ENCODE results near the gene TRIM4. TPM values are rescaled to one million over a fixed set of nuclear protein-coding genes. Genes with fewer than 3 reads are reported as not detected.

The TRIM4 gene
- total and polyA plus RNA-seq, 2 experiments from 2014 or later, result 5.5 to 13.7 TPM

DNA sequence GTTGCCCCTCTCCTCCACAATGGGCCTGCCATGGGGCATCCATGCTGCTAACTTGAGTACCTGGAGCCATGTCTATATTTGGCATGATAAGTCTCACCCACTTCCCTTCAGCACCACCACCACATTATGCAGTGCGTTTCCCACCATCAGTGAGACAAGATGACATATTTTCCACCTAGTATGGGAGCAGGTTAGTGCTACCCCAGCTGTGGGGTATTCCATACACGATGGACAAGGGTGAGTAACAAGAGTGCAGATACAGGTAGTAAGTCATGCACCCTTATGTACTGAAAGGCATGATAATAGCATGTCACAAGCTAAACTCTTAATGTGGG, 21.3 kb downstream of the TRIM4 start:
- Histone ChIP-seq H3K4me2 (no peak overlapping the region), H3K36me3 (ENCODE audit: insufficient read depth) (0 out of 2 replicates have a peak, but pooled peaks cover 4% of the 10 kb centered on the region), H2AFZ (no peak overlapping the region), H3K9me2 (ENCODE audit: insufficient read depth) (0 out of 2 replicates have a peak, but pooled peaks cover 8% of the 10 kb centered on the region), H3K27me3 (ENCODE audit: insufficient read depth) (no peaks in the 10 kb centered on the region), H4K20me1 (replicated peaks; ENCODE audit: insufficient read depth) (no peaks in the 10 kb centered on the region), H3K4me3 (no peak overlapping the region), H3F3A (replicated peaks; ENCODE audit: low read depth) (no peaks in the 10 kb centered on the region), H3K27ac (ENCODE audit: low read depth) (no peak overlapping the region), H3K4me1 (ENCODE audit: insufficient read depth) (no peaks in the 10 kb centered on the region), H3K79me2 (replicated peaks; ENCODE audit: insufficient read depth) (no peaks in the 10 kb centered on the region)
- Mint-ChIP-seq H3K27ac (no peak overlapping the region), H3K4me3 (no peak overlapping the region), H3K36me3 (ENCODE audit: low read depth) (peaks cover 18% of the 10 kb centered on the region; the same call in 2 of the 3 replicates), H3K4me1 (no peaks in the 10 kb centered on the region), H3K27me3 (ENCODE audit: insufficient read depth, low read depth, poor library complexity) (peaks cover 4% of the 10 kb centered on the region), H3K9me3 (no peaks in the 10 kb centered on the region; the same call in 2 of the 3 replicates)
- ATAC-seq (no peak), DNase-seq (ENCODE audit: low spot score) (no peak)
- TF ChIP-seq EZH2 (IDR thresholded peaks at IDR 0.05; ENCODE audit: low read depth, unreplicated experiment), result no peak
- TF ChIP-seq POLR2AphosphoS5 (IDR thresholded peaks at IDR 0.05; ENCODE audit: low read depth), result no peak
- TF ChIP-seq, protein P1, sequence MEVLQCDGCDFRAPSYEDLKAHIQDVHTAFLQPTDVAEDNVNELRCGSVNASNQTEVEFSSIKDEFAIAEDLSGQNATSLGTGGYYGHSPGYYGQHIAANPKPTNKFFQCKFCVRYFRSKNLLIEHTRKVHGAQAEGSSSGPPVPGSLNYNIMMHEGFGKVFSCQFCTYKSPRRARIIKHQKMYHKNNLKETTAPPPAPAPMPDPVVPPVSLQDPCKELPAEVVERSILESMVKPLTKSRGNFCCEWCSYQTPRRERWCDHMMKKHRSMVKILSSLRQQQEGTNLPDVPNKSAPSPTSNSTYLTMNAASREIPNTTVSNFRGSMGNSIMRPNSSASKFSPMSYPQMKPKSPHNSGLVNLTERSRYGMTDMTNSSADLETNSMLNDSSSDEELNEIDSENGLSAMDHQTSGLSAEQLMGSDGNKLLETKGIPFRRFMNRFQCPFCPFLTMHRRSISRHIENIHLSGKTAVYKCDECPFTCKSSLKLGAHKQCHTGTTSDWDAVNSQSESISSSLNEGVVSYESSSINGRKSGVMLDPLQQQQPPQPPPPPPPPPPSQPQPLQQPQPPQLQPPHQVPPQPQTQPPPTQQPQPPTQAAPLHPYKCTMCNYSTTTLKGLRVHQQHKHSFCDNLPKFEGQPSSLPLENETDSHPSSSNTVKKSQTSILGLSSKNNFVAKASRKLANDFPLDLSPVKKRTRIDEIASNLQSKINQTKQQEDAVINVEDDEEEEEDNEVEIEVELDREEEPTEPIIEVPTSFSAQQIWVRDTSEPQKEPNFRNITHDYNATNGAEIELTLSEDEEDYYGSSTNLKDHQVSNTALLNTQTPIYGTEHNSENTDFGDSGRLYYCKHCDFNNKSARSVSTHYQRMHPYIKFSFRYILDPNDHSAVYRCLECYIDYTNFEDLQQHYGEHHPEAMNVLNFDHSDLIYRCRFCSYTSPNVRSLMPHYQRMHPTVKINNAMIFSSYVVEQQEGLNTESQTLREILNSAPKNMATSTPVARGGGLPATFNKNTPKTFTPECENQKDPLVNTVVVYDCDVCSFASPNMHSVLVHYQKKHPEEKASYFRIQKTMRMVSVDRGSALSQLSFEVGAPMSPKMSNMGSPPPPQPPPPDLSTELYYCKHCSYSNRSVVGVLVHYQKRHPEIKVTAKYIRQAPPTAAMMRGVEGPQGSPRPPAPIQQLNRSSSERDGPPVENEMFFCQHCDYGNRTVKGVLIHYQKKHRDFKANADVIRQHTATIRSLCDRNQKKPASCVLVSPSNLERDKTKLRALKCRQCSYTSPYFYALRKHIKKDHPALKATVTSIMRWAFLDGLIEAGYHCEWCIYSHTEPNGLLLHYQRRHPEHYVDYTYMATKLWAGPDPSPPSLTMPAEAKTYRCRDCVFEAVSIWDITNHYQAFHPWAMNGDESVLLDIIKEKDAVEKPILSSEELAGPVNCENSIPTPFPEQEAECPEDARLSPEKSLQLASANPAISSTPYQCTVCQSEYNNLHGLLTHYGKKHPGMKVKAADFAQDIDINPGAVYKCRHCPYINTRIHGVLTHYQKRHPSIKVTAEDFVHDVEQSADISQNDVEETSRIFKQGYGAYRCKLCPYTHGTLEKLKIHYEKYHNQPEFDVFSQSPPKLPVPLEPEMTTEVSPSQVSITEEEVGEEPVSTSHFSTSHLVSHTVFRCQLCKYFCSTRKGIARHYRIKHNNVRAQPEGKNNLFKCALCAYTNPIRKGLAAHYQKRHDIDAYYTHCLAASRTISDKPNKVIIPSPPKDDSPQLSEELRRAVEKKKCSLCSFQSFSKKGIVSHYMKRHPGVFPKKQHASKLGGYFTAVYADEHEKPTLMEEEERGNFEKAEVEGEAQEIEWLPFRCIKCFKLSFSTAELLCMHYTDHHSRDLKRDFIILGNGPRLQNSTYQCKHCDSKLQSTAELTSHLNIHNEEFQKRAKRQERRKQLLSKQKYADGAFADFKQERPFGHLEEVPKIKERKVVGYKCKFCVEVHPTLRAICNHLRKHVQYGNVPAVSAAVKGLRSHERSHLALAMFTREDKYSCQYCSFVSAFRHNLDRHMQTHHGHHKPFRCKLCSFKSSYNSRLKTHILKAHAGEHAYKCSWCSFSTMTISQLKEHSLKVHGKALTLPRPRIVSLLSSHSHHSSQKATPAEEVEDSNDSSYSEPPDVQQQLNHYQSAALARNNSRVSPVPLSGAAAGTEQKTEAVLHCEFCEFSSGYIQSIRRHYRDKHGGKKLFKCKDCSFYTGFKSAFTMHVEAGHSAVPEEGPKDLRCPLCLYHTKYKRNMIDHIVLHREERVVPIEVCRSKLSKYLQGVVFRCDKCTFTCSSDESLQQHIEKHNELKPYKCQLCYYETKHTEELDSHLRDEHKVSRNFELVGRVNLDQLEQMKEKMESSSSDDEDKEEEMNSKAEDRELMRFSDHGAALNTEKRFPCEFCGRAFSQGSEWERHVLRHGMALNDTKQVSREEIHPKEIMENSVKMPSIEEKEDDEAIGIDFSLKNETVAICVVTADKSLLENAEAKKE (CRISPR knock-in tag; IDR thresholded peaks at IDR 0.05), result no peak
- TF ChIP-seq, protein P2, sequence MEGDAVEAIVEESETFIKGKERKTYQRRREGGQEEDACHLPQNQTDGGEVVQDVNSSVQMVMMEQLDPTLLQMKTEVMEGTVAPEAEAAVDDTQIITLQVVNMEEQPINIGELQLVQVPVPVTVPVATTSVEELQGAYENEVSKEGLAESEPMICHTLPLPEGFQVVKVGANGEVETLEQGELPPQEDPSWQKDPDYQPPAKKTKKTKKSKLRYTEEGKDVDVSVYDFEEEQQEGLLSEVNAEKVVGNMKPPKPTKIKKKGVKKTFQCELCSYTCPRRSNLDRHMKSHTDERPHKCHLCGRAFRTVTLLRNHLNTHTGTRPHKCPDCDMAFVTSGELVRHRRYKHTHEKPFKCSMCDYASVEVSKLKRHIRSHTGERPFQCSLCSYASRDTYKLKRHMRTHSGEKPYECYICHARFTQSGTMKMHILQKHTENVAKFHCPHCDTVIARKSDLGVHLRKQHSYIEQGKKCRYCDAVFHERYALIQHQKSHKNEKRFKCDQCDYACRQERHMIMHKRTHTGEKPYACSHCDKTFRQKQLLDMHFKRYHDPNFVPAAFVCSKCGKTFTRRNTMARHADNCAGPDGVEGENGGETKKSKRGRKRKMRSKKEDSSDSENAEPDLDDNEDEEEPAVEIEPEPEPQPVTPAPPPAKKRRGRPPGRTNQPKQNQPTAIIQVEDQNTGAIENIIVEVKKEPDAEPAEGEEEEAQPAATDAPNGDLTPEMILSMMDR (conservative IDR thresholded peaks at IDR 0.05; ENCODE audit: low read depth in 2 of 2), result no peak
- no peak for TF ChIP-seq REST (IDR thresholded peaks at IDR 0.05; ENCODE audit: unreplicated experiment)
